GM21367 (cell line): ENCODE data around the gene FGGY.
"Not testable (repeated sequence)": the region's sequence is repeated elsewhere in the genome, so short reads cannot be mapped to it uniquely, and the experiment has no call there.

Experiments
- ATAC-seq: cut with Tn5 transposase; IDR thresholded peaks from one replicate; pipeline ENCODE4 v1.9.1; 2021; ENCODE audit not compliant: unreplicated experiment

The FGGY gene

DNA sequence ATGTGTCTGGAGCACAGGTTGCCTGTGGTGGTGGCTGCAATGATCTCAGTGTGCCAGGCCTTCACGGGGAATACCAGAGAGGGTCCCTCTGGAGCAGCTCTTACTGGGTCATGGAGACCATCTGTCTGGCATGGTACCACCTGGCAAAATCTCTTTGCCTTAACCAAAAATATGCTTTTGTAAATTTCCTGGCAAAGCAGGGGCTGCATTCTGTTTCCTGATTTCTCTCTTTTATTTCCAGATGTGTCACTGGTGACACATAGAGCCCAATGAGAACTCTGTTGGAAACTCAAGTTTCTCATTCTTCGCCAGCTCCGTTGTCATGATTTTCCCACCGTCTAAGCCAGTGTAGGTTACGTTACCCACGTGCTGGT, 136.5 kb downstream of the FGGY start:
- ATAC-seq: no peak

DNA sequence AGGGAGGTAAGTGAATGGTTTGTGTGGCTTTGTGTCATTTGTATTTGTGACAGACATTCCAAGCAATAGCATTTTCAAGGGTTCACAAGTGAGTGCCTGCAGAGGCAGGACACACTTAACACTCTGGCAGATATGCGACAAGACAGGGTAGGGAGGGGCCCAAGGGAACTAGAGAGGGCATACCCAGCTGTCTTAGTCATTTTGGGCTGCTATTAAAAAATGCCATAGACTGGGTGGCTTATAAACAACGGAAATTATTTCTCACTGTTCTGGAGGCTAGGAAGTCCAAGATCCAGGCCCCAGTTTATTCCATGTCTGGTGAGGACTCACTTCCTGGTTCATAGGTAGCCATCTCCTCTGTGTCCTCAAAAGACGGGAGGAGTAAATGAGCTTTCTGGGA, 137.4 kb downstream of the FGGY start:
- ATAC-seq: no peak

DNA sequence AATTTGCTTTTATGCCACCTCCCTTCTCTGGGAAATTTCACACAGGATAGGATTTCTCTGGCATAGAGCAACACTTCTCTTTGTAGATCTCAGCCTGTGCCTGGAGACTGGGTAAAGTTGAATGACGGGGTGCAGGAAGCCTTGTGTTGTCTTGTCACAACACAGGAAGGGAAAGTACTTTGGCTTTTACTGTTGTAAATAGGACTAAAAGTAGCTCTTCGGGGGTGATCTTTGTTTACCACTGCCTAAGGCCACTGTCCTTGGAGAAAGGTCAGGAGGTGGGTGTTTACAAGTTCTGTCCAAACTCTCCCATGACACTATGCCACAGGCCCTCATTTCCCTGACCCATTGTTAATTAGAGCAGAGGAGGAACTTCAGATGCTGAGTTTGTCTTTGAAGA, 139.7 kb downstream of the FGGY start:
- ATAC-seq: no peak

DNA sequence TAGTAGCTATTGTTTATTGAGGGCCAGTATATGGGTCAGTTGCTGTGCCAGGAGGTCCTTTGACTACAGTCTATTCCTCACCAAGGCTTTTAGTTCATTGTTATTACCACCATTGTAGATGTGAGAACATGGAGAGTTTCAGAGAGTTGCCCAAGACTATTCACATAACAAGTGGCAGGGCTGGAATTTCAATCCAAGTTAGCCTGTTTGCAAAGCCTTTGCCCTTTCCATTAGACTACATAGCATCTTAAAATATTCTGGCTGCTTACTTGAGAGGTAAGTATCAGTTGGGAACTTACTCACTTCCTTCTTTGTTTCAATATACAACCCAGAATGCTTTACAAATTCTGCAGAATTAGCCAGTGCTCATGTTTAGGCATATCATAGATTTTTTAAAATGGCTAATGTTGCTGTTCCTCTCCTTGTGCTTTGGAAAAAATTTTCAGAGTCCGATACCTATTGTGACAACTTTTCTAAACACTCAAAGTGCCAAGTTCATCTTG, 141.2 kb downstream of the FGGY start:
- ATAC-seq: no peak

DNA sequence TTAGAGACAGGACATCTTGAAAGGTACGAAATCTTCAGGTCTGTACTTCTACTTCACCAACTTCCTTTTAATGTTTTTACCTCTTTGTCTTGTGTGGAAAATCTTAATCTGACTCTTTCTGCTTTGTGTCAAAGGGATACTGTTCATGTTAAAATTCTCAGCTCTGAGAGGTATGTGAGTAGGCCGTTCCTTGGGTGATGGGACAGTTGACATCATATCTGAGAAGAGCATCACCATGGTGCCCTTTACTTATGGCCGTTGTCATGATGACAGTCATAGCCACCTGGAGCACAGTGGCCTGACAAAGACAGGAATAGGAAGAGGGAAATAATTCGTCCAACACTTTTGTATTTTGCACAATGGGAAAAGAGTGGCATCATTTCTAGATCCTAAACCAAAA, 145.6 kb downstream of the FGGY start:
- no peak for ATAC-seq

DNA sequence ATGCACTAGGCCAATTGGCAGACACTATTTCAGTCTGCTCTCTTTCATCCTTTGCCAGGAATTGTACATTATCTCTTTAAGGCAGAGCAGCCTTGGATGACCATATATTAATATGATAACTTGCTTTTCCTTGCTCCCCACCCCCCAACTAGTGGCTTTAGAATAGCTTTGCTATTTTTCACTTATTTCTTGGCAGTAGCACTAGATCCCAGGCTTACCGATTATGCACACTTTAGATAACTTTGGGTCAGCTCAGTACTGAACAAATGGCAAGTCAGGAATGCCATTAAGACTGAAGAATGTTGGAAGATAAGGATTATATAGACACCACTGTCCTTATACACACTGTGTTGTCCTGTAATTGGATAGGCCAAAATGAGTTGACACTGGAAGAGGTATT, 146.4 kb downstream of the FGGY start:
- no peak for ATAC-seq

DNA sequence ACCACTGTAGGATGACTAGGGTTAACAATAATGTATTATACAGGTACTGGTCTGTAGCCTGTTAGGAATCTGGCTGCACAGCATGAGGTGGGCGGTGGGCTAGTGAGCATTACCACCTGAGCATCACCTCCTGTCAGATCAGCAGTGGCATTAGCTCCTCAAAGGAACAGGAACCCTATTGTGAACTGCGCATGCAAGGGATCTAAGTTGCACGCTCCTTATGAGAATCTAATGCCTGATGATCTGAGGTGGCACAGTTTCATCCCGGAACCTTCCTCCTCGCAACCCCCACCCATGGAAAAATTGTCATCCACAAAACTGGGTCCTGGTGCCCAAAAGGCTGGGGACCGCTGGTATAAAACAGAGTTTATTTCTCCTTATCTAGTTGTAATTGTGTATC, 147.6 kb downstream of the FGGY start:
- no peak for ATAC-seq

DNA sequence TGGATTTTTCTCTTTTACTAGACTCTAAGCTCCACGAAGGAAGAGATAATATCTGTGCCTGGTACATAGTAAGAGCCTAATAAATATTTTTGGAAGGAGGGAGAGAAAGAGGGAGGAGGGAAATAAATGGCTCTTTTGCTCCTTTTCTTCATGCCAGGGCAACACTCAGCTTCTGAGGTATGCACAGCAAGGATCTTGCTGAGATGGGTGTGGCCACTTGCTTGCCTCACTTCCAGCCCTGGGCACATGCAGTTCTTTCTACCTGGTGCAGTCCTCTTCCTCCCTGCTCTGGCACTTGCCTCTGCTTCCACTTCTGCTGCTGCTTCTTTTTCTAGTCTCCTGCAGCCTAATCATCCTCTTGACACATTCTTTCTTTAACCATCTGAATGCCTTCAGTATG, 148.1 kb downstream of the FGGY start:
- ATAC-seq: no peak

DNA sequence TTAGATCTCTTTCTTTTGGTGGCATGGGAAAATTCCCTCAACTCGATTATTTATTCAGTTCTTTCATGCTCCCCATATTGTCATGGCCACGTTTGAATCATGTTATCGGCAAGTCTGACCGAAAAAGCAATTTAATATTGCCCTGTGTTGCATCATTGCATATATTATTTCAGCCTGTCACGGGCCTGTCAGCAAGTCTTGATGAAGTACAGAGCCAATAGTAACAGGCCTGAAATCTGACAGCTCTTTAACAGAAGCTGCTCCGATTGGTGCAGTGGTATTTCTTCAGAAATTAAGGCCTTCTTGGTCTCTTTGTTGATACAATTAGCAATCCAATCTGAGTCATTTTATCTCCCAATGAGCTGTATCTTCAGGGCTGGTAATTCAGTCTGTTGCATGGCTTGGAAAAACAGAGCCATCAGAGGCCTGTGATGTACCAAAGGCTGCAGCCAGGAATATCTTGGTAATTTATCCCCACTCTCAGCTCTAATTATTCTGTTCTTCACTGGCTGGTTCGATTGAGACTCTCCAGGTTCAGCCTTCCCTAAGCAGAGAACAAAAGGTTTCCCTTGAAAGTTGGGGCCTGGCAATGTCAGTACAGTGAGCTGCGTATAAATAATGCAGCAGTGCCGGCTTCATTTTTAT, 149.5 kb downstream of the FGGY start:
- no peak for ATAC-seq

DNA sequence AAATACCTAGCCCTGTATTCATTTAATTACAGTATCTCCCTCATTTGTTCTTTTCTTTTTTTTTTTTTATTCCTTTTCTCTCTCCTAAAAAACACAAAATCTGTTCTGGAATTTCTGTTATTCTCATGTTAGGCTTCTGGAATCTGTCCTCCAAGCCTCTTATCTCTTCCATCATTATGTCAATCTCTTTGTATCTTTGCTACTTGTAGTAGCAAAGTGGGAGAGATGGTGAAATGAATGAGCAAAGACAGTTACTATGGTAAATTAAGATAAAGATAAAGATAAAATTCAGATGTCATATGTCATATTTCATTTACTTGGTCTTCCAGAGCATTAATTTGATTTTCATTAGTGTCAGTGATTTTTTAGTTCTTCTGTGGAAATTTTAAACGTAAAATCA, 155.1 kb downstream of the FGGY start:
- ATAC-seq: no peak

DNA sequence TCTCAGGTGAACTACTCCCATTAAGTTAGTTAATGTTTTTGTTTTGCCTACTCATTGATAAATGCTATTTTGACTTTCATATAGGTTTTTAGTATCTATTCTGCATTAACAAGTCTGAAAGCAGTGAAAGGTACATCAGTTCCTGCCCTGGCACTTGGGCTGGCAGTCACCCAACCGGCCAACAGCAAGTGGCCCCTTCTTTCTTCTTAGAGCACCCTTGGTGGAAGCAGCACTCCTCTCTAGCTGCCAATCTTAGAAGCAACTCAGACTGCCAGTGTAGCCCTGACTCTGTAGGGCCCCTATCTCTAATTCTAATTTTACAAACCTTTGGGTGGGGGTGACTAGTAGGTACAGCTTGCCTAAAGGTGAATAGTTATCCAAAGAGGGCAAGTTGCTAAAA, 155.7 kb downstream of the FGGY start:
- no peak for ATAC-seq

DNA sequence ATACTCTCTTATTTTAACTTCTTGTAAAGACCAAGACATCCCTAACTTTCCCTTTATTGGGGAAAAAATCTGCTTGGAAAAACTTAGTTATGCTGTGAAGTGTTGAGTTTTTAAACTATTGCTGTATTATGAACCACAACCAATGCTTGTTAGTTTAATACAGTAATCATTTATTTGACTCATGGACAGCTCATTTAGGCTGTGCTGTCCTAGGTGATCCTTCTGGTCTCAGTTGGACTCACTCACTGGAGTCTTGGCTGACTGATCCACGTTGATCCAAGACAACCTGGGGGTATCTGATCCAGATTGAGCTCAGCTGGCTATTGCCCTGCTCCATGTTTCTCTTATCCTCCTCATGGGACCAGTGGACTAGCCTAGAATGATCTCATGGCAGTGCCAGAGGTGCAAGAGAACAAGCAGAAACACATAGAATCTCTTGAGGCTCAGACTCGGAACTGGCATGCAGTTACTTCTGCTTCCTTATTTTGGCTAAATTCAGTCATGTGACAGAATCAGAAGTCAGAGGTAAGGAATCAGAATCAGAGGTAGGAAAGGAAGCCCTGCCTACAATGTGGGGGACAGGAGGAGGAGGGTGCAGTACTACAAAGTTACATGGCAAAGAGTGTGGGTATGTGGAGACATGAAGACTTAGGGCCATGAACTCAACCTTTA, 156.5 kb downstream of the FGGY start:
- ATAC-seq: no peak

DNA sequence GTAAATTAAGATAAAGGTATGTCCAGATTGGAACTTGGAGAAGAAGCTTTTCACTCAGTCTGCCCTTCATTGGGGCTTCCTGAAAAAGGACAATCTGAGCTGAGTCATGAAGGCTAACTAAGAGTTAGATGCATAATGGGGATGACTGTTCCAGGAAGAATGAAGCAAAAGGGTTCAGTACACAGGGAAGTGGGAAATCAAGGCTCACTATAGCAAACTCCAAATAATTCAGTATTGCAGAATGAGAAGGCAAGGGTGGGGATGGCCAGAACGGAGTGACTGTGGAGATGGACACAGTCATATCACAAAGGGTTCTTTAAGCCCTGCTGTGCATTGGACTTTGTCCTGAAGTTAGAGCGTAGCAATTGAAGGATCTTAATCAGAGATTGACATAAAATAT, 158.3 kb downstream of the FGGY start:
- ATAC-seq: no peak

DNA sequence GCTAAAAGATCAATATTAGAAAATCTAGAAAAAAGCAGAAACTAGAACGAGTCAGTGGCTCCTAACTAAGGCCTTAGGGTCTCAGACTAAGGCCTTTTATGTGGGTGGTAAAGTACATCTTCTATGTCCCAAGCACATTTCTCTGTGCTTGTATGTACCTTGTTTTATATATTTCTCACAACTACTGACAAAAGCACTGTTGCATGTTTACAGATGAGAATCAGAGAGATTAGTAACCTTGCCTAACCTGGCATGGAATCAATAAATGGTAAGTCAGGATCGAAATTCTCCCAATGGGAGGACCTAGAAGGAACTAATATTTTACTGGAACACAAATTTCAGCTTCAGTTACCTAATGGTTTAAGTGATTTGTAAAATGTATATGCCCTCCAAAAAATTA, 160.9 kb downstream of the FGGY start:
- ATAC-seq: no peak

DNA sequence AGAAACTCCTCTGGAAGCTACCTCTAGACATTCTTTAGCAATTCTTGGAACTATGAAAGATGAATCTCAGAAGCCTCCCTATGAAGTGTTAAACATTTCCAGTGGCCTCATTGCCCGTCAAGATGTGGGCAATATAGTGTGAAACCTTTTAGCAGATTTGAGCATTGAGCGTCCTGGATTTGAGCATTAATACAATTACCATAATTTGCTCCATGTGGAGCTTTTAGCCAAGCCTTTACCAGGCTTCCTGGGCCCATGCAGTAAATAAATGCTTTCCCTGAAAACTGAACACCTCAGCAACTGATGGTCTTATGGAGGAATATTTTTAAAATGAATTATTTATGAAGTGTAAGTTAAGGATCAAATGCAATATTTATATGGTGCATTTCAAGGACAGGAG, 162.0 kb downstream of the FGGY start:
- ATAC-seq: no peak

DNA sequence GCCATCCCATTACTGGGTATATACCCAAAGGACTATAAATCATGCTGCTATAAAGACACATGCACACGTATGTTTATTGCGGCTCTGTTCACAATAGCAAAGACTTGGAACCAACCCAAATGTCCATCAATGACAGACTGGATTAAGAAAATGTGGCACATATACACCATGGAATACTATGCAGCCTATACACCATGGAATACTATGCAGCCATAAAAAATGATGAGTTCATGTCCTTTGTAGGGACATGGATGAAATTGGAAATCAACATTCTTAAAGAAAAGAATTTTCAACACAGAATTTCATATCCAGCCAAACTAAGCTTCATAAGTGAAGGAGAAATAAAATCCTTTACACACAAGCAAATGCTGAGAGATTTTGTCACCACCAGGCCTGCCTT, 166.0 kb downstream of the FGGY start:
- ATAC-seq: not testable (repeated sequence)

DNA sequence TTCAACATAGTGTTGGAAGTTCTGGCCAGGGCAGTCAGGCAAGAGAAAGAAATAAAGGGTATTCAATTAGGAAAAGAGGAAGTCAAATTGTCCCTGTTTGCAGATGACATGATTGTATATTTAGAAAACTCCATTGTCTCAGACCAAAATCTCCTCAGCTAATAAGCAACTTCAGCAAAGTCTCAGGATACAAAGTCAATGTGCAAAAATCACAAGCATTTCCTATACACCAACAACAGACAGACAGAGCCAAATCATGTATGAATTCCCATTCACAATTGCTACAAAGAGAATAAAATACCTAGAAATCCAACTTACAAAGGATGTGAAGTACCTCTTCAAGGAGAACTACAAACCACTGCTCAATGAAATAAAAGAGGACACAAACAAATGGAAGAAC, 168.6 kb downstream of the FGGY start:
- ATAC-seq: not testable (repeated sequence)

DNA sequence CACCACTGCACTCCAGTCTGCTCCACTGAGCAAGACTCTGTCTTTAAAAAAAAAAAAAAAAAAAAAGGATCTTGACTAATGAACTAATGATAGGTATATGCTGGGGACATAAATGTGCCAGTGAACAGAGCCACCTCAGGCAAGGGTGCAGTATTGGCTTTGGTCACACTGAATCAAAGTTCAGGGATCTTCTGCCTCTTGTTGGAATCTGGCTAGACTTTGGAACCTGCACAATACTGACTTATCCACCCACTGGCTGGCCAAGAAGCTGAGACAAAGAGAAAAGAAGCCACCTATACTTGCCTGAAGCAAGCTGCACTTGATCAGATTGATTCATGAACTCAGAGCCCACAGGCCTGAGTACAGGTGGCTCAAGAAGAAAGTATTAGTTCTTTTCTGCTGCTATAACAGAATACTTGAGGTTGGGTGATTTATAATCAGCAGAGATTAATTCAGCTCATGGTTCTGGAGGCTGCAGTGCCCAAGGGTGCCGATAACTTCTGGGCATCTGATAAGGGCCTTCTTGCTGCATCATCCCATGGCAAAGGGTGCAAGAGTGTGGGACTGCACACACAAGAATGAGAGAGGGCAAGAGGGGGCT, 172.0 kb downstream of the FGGY start:
- ATAC-seq: no peak

DNA sequence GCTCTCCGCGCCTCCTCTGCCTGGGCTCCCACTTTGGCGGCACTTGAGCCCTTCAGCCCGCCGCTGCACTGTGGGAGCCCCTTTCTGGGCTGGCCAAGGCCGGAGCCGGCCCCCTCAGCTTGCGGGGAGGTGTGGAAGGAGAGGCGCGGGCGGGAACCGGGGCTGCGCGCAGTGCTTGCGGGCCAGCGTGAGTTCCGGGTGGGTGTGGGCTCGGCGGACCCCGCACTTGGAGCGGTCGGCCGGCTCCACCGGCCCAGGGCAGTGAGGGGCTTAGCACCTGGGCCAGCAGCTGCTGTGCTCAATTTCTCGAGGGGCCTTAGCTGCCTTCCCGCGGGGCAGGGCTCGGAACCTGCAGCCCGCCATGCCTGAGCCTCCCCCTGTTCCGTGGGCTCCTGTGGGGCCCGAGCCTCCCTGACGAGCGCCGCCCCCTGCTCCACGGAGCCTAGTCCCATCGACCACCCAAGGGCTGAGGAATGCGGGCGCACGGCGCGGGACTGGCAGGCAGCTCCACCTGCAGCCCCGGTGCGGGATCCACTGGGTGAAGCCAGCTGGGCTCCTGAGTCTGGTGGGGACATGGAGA, 175.2 kb downstream of the FGGY start:
- ATAC-seq: not testable (repeated sequence)

DNA sequence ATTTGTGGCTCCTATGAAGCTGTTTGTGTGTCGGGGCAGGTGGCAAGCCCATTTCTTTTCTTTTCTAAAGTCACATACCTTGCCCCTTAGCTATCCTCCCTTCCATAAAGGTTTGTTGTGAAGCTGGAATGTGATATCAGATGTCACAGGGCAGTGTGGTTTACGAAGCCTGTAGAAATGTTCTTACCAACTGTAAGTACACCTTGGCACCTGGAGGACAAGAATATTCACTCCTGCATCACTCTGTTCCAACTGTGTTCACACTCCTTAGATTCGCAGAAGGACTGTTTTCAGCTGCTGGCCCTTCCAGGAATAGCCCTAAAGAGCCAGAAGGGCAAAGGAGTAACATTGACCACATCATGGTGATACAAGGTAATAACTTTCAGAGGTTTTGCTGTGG, 176.9 kb downstream of the FGGY start:
- ATAC-seq: no peak

DNA sequence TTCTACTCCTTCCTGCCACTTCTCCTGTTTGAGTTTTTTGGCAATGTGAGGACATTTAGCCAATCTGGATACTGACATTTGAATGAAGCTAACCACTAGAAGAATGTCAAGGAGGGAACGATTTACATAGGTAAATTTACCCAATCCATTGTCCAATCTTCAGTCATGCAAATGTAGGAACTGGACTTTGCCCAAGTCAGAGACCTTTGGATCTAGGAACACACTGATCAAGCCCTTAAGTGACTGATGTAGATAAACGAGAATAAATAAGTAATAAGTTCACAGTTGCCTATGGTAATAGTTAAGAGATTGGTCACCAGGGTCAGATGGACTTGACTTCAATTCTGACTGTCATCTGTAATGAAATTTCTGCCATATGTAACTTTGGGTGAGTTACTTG, 177.6 kb downstream of the FGGY start:
- ATAC-seq: no peak

DNA sequence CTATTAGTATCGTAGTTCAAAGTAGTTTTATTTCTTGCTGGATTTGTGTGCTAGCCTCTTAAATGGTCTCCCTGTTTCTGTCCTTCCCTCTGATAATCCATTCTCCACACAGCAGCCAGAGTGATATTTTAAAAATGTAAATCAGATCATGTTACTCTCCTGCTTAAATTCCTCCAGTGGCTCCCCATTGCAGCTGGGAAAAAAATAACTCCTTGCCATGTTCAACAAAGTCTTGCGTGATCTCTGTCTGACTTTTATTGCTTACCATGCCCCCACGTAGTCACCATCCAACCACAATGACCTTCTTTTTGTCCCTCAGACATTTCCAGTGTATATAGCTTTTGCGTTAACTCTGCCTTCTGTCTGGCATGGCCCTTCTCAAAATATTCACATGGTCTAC, 178.8 kb downstream of the FGGY start:
- no peak for ATAC-seq
